HL-60 (cell line): ENCODE results near the gene CLDN15.

Source experiments
- GABPA ChIP-seq: IDR thresholded peaks from 2 replicates; pipeline ENCODE4 v1.6.1; 2012; ENCODE audit warnings: low read depth
- POLR2AphosphoS5 ChIP-seq: IDR thresholded peaks from 2 replicates; pipeline ENCODE4 v1.6.1; 2012; ENCODE audit warnings: low read depth
- SPI1 ChIP-seq: IDR thresholded peaks from 2 replicates; pipeline ENCODE4 v1.6.1; 2012; ENCODE audit warnings: low read depth, mild to moderate bottlenecking, borderline replicate concordance
- TF ChIP-seq, protein P1 (sequence below): IDR thresholded peaks from one replicate; pipeline ENCODE4 v1.5.1; 2011; ENCODE audit warnings: low read length, control low read depth, inconsistent platforms; ENCODE audit not compliant: insufficient read depth

- TF ChIP-seq, protein P1, sequence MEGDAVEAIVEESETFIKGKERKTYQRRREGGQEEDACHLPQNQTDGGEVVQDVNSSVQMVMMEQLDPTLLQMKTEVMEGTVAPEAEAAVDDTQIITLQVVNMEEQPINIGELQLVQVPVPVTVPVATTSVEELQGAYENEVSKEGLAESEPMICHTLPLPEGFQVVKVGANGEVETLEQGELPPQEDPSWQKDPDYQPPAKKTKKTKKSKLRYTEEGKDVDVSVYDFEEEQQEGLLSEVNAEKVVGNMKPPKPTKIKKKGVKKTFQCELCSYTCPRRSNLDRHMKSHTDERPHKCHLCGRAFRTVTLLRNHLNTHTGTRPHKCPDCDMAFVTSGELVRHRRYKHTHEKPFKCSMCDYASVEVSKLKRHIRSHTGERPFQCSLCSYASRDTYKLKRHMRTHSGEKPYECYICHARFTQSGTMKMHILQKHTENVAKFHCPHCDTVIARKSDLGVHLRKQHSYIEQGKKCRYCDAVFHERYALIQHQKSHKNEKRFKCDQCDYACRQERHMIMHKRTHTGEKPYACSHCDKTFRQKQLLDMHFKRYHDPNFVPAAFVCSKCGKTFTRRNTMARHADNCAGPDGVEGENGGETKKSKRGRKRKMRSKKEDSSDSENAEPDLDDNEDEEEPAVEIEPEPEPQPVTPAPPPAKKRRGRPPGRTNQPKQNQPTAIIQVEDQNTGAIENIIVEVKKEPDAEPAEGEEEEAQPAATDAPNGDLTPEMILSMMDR: no peak
- no peak for TF ChIP-seq SPI1
- TF ChIP-seq GABPA: no peak
- no peak for TF ChIP-seq POLR2AphosphoS5
Observed at GRCh38 chr7:101186194-101186593, 51.4 kb downstream of the CLDN15 start.
